ENCODE measurements around the gene PRAME. TPM values are rescaled to one million over a fixed set of nuclear protein-coding genes. Genes with fewer than 3 reads are reported as not detected.

The PRAME gene
- total RNA-seq, 1 experiment from 2014 or later = 68.4 TPM

- BruUV-seq (replicated peaks) = no TSS peak
- in situ Hi-C loops (cut with HindIII; ENCODE audit: low pct_unique_long_range_greater_than_20kb, low sequenced_read_pairs) = no loop called here
- H3K27ac ChIP-seq (ENCODE audit: low read length) = no peak overlapping the region
Measured at GRCh38 chr22:22519591-22519990, 39.5 kb downstream of the PRAME start.

GRCh38 chr22:22516992-22517391 is 42.1 kb downstream of the PRAME start:
- DNase-seq (ENCODE audit: low read depth, low spot score) = no peak
- H3K4me1 ChIP-seq (ENCODE audit: control insufficient read depth, insufficient read depth, low read length) = no peaks in the 10 kb centered on the region
- intact Hi-C loops (cut with micrococcal nuclease; ENCODE audit: unreplicated experiment) = no loop called here
- no peak for TF ChIP-seq CTCF (IDR thresholded peaks at IDR 0.05)
- no peak for TF ChIP-seq POLR2AphosphoS5 (IDR thresholded peaks at IDR 0.05; ENCODE audit: low read depth, low read length)
- no peak for TF ChIP-seq REST (IDR thresholded peaks at IDR 0.05; ENCODE audit: insufficient read depth in 1 of 2, low read depth in 2 of 2, low read length in 1 of 2)
- no peak for TF ChIP-seq TCF7L2 (IDR thresholded peaks at IDR 0.05; ENCODE audit: low read depth, low read length)
- ChIA-PET POLR2A (no interaction called here), CTCF (no interaction called here)
- no peaks in the 10 kb centered on the region; the same call in 1 of the 2 replicates for H3K27me3 ChIP-seq (ENCODE audit: control insufficient read depth, insufficient read depth, low read length)
- H3K36me3 ChIP-seq (ENCODE audit: control insufficient read depth, insufficient read depth, low read length) = no peaks in the 10 kb centered on the region
- no peak overlapping the region for H3K27ac ChIP-seq (ENCODE audit: low read length)
- no peak for ATAC-seq
- H3K4me3 ChIP-seq (ENCODE audit: low read depth in 2 of 2, low read length in 2 of 2) = no peak overlapping the region
- H3K9me3 ChIP-seq (ENCODE audit: control insufficient read depth, insufficient read depth, low read depth, low read length) = no peaks in the 10 kb centered on the region
- BruUV-seq (replicated peaks) = no TSS peak
- in situ Hi-C loops (cut with HindIII; ENCODE audit: low pct_unique_long_range_greater_than_20kb, low sequenced_read_pairs) = no loop called here

More at GRCh38 chr22:22519591-22519990, 39.5 kb downstream of the PRAME start:
- ChIA-PET CTCF (interaction anchor here (0.6 to 0.9 kb wide), 2 partner anchors 15 to 39 kb away, joined by 3 to 4 read pairs; partner anchors contain the start of gene PRAME), POLR2A (no interaction called here)
- intact Hi-C loops (cut with micrococcal nuclease; ENCODE audit: unreplicated experiment) = no loop called here
- H3K27me3 ChIP-seq (ENCODE audit: control insufficient read depth, insufficient read depth, low read length) = no peaks in the 10 kb centered on the region; the same call in 1 of the 2 replicates
- H3K9me3 ChIP-seq (ENCODE audit: control insufficient read depth, insufficient read depth, low read depth, low read length) = no peaks in the 10 kb centered on the region
- ATAC-seq (no peak), DNase-seq (ENCODE audit: low read depth, low spot score) (no peak)
- H3K4me1 ChIP-seq (ENCODE audit: control insufficient read depth, insufficient read depth, low read length) = no peaks in the 10 kb centered on the region
- no peak for TF ChIP-seq REST (IDR thresholded peaks at IDR 0.05; ENCODE audit: insufficient read depth in 1 of 2, low read depth in 2 of 2, low read length in 1 of 2)
- TF ChIP-seq CTCF (IDR thresholded peaks at IDR 0.05) = no peak
- no peak for TF ChIP-seq SIN3A (IDR thresholded peaks at IDR 0.05; ENCODE audit: borderline replicate concordance, insufficient read depth, low read depth, low read length)
- TF ChIP-seq TCF7L2 (IDR thresholded peaks at IDR 0.05; ENCODE audit: low read depth, low read length) = no peak
- no peak for TF ChIP-seq POLR2AphosphoS5 (IDR thresholded peaks at IDR 0.05; ENCODE audit: low read depth, low read length)
- H3K36me3 ChIP-seq (ENCODE audit: control insufficient read depth, insufficient read depth, low read length) = no peaks in the 10 kb centered on the region
- H3K4me3 ChIP-seq (ENCODE audit: low read depth in 2 of 2, low read length in 2 of 2) = peak overlapping the region; percentile 22 to 46; a peak in 3 of 4 replicates

Data from Panc1 (cell line).